ENCODE results near the gene GRIP2. TPM values are rescaled to one million over a fixed set of nuclear protein-coding genes. Genes with fewer than 3 reads are reported as not detected.

GRIP2 gene
- total RNA-seq, 4 donors from 2014 or later = 0.45 to 0.92 (median 0.66) TPM

DNA sequence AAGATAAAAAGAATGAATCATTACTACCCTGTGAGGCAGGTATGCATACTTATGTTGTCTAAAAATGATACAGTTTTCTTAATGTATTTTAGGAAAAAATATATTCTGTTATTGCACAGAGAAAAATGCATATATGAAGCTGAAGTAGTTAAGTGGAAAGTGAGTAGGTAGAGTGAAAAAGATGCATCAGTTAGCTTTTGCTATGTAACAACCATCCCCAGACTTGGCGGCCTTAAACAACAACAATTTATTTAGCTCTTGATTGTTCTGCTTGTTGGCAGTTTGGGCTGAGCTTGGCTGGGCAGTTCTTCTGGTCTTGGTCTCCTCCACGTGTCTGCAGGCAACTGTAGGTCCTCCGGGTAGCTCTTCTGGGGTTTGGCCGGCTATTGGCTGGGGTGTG lies 92.1 kb downstream of the GRIP2 start:
- H3K27ac ChIP-seq (replicated peaks in 1 of 4) = no peak overlapping the region
- no peak overlapping the region for H3K4me3 ChIP-seq
- H3K9me3 ChIP-seq = no peaks in the 10 kb centered on the region
- H3K27me3 ChIP-seq = no peaks in the 10 kb centered on the region
- intact Hi-C loops (cut with DNase I) = no loop called here
- no peak for DNase-seq (ENCODE audit: extremely low spot score)
- TF ChIP-seq POLR2A (IDR thresholded peaks at IDR 0.05; ENCODE audit: low read depth) = no peak
- no peak for TF ChIP-seq EP300 (IDR thresholded peaks at IDR 0.05)
- TF ChIP-seq, protein P1, sequence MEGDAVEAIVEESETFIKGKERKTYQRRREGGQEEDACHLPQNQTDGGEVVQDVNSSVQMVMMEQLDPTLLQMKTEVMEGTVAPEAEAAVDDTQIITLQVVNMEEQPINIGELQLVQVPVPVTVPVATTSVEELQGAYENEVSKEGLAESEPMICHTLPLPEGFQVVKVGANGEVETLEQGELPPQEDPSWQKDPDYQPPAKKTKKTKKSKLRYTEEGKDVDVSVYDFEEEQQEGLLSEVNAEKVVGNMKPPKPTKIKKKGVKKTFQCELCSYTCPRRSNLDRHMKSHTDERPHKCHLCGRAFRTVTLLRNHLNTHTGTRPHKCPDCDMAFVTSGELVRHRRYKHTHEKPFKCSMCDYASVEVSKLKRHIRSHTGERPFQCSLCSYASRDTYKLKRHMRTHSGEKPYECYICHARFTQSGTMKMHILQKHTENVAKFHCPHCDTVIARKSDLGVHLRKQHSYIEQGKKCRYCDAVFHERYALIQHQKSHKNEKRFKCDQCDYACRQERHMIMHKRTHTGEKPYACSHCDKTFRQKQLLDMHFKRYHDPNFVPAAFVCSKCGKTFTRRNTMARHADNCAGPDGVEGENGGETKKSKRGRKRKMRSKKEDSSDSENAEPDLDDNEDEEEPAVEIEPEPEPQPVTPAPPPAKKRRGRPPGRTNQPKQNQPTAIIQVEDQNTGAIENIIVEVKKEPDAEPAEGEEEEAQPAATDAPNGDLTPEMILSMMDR (IDR thresholded peaks at IDR 0.05) = no peak
- TF ChIP-seq POLR2AphosphoS5 (IDR thresholded peaks at IDR 0.05) = no peak
- WGBS = 100% methylated on average over 4 of the region's 4 CpGs
- H3K4me1 ChIP-seq = peaks cover 16 to 32% (median 27%) of the 10 kb centered on the region in 4 donors
- H3K36me3 ChIP-seq = peaks cover 15 to 64% (median 35%) of the 10 kb centered on the region in 4 donors

DNA sequence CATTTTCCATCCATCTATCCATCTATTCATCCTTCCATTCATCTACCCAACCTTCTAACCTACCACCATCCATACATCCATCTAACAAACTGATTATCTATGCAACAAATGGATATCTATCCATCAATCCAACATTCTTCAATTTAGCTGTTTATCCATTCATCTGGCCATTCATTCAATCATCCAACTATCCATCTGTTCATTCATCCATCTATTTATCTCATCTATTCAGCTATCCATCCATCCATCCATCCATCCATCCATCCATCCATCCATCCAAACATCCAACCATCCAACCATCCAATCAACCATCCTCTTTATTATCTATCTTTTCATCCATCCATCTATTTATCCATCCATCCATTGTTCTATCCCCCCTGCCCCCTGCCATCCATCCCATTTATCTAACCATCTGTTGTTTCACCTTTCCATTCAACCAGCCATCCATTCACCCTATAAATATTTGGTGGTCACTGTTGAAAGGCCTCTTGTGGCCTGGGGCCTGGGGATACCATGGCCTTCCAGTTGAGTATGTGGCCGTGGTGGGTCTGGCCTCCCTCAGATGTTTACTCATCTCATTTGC lies 93.1 kb downstream of the GRIP2 start:
- Histone ChIP-seq H3K9me3 (no peaks in the 10 kb centered on the region), H3K4me3 (no peak overlapping the region), H3K27me3 (no peaks in the 10 kb centered on the region), H3K4me1 (peaks cover 13 to 32% (median 27%) of the 10 kb centered on the region in 4 donors), H3K36me3 (peaks cover 15 to 64% (median 35%) of the 10 kb centered on the region in 4 donors), H3K27ac (replicated peaks in 1 of 4) (no peak overlapping the region)
- WGBS = 83% methylated on average over 1 of the region's 1 CpG
- intact Hi-C loops (cut with DNase I) = no loop called here
- DNase-seq (ENCODE audit: extremely low spot score) = no peak
- no peak for TF ChIP-seq EP300 (IDR thresholded peaks at IDR 0.05)
- TF ChIP-seq POLR2A (IDR thresholded peaks at IDR 0.05; ENCODE audit: low read depth) = no peak
- TF ChIP-seq POLR2AphosphoS5 (IDR thresholded peaks at IDR 0.05) = no peak
- TF ChIP-seq, protein P1 (IDR thresholded peaks at IDR 0.05) = no peak

DNA sequence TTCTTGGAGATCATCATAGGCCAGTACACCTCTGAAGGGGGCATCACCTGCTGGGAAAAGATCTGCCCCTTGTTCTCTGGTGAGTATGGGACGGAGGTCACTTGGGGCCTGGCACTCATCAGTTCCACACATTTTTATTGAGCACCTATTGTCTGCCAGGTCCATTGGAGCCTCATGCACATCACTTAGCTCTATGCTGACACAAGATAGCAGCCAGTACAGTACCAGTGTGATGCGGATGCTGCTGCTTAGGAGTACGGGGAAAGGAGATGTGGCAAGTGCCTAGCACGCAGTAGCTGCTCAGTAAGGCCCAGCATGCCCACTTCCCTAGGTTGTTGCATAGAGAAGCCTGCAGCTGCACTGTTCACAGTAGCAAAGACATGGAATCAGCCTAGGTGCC lies 94.4 kb downstream of the GRIP2 start:
- WGBS = 98% methylated on average over 4 of the region's 4 CpGs
- H3K27ac ChIP-seq (replicated peaks in 1 of 4) = no peak overlapping the region

GRCh38 chr3:14444380-14444779 lies 95.8 kb downstream of the GRIP2 start:
- Histone ChIP-seq H3K9me3 (no peaks in the 10 kb centered on the region), H3K27ac (replicated peaks in 1 of 4) (no peak overlapping the region), H3K27me3 (no peaks in the 10 kb centered on the region), H3K36me3 (peaks cover 15 to 50% (median 34%) of the 10 kb centered on the region in 4 donors), H3K4me1 (peaks cover 29 to 47% (median 44%) of the 10 kb centered on the region in 4 donors), H3K4me3 (no peak overlapping the region)
- intact Hi-C loops (cut with DNase I) = no loop called here
- no peak for TF ChIP-seq EP300 (IDR thresholded peaks at IDR 0.05)
- no peak for TF ChIP-seq POLR2AphosphoS5 (IDR thresholded peaks at IDR 0.05)
- no peak for TF ChIP-seq POLR2A (IDR thresholded peaks at IDR 0.05; ENCODE audit: low read depth)
- TF ChIP-seq, protein P1 (IDR thresholded peaks at IDR 0.05) = no peak
- no peak for DNase-seq (ENCODE audit: extremely low spot score)
- 98% methylated on average over 6 of the region's 6 CpGs for WGBS

More for the DNA sequence above, 94.4 kb downstream of the GRIP2 start:
- Histone ChIP-seq H3K36me3 (peaks cover 15 to 59% (median 35%) of the 10 kb centered on the region in 4 donors), H3K4me1 (peaks cover 15 to 33% (median 30%) of the 10 kb centered on the region in 4 donors), H3K9me3 (no peaks in the 10 kb centered on the region), H3K4me3 (no peak overlapping the region), H3K27me3 (no peaks in the 10 kb centered on the region)
- no peak for DNase-seq (ENCODE audit: extremely low spot score)
- intact Hi-C loops (cut with DNase I) = no loop called here
- TF ChIP-seq, protein P1 (IDR thresholded peaks at IDR 0.05) = no peak
- TF ChIP-seq POLR2A (IDR thresholded peaks at IDR 0.05; ENCODE audit: low read depth) (no peak), POLR2AphosphoS5 (IDR thresholded peaks at IDR 0.05) (no peak), EP300 (IDR thresholded peaks at IDR 0.05) (no peak)

DNA sequence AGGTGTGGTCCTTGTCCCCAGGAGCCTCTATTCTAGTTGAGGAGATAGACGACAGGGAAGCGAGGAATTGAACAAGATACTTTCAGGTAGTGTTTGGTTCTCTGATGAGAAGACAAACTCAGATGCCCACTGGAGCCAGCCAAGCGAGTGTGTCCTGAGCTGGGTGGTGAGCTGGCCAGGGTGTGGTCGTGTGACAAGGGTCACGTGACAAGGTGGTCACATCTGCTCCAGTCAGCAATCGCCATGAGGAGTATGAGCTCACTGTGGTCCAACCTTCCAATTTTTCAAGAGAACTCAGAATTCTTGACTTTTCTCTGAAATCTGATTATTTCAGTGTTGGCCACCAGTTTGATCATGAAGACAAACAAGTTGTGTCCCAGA lies 98.2 kb downstream of the GRIP2 start:
- WGBS = 94% methylated on average over 6 of the region's 6 CpGs
- Histone ChIP-seq H3K27ac (replicated peaks in 1 of 4) (no peak overlapping the region), H3K9me3 (no peaks in the 10 kb centered on the region), H3K36me3 (peaks cover 8 to 25% (median 16%) of the 10 kb centered on the region in 4 donors), H3K4me3 (no peak overlapping the region), H3K4me1 (peaks cover 44 to 58% (median 57%) of the 10 kb centered on the region in 4 donors), H3K27me3 (no peaks in the 10 kb centered on the region)
- TF ChIP-seq, protein P1 (IDR thresholded peaks at IDR 0.05) = no peak
- no peak for TF ChIP-seq POLR2AphosphoS5 (IDR thresholded peaks at IDR 0.05)
- TF ChIP-seq POLR2A (IDR thresholded peaks at IDR 0.05; ENCODE audit: low read depth) = no peak
- no peak for TF ChIP-seq EP300 (IDR thresholded peaks at IDR 0.05)
- DNase-seq (ENCODE audit: extremely low spot score) = no peak
- intact Hi-C loops (cut with DNase I) = no loop called here

Measured in esophagus muscularis mucosa (tissue), 4 donors.